GM12872 (cell line): Measurements from ENCODE around the gene RNF186.

Experiments
- CTCF ChIP-seq: IDR thresholded peaks from 3 replicates; pipeline ENCODE4 v1.5.1; 2011; ENCODE audit warnings: low read depth, mild to moderate bottlenecking, low read length, moderate library complexity; ENCODE audit not compliant: insufficient read depth

The RNF186 gene

GRCh38 chr1:19774180-19774785, 40.8 kb downstream of the RNF186 start:
- TF ChIP-seq CTCF, result no peak

- TF ChIP-seq CTCF, result no peak
These were observed 41.6 kb downstream of the RNF186 start for GRCh38 chr1:19773485-19773884.

- TF ChIP-seq CTCF, result no peak
These were observed 43.0 kb downstream of the RNF186 start for GRCh38 chr1:19772053-19772452.

- no peak for TF ChIP-seq CTCF
These were observed 43.7 kb downstream of the RNF186 start for GRCh38 chr1:19771350-19771749.

- TF ChIP-seq CTCF, result no peak
These were observed 44.5 kb downstream of the RNF186 start for GRCh38 chr1:19770436-19771190.

- TF ChIP-seq CTCF, result no peak
These were observed 45.7 kb downstream of the RNF186 start for GRCh38 chr1:19769211-19769932.
